CD14-positive monocyte (primary cell): ENCODE results near the gene ASTN1. TPM values are rescaled to one million over a fixed set of nuclear protein-coding genes. Genes with fewer than 3 reads are reported as not detected.

Source experiments
- DNase-seq, 3 donors: peaks; one replicate each; pipeline ENCODE4 v3.0.0-alpha.2; 2011 to 2022
- H2AFZ ChIP-seq: 2 replicates; pipeline ENCODE4 v1.6.0; 2012; ENCODE audit warnings: mild to moderate bottlenecking, low read depth, low read length, inconsistent platforms; ENCODE audit not compliant: insufficient read depth, poor library complexity, severe bottlenecking
- H3K27ac ChIP-seq, 2 donors: 1 replicate in 1 of 2; 2 replicates in 1 of 2; pipeline ENCODE4 v1.5.1; 2012 to 2013; ENCODE audit warnings: low read length in 2 of 2, control low read depth in 1 of 2, inconsistent platforms in 1 of 2, low read depth in 1 of 2, mild to moderate bottlenecking in 1 of 2
- H3K27me3 ChIP-seq, 2 donors: one replicate each; pipeline versions ENCODE4 v1.6.0 to v1.6.1; 2011 to 2013; ENCODE audit warnings: low read length in 2 of 2; ENCODE audit not compliant: control insufficient read depth in 2 of 2, insufficient read depth in 2 of 2
- H3K36me3 ChIP-seq, 2 donors: replicated peaks in 1 of 2; 1 replicate in 1 of 2; 2 replicates in 1 of 2; pipeline versions ENCODE4 v1.5.1 to v1.6.1; 2012 to 2013; ENCODE audit warnings: low read length in 2 of 2, control low read depth in 1 of 2, inconsistent platforms in 1 of 2, mild to moderate bottlenecking in 1 of 2; ENCODE audit not compliant: insufficient read depth in 2 of 2, control insufficient read depth in 1 of 2
- H3K4me1 ChIP-seq, 2 donors: 1 replicate in 1 of 2; 2 replicates in 1 of 2; pipeline versions ENCODE4 v1.5.1 to v1.6.1; 2012 to 2013; ENCODE audit warnings: low read length in 2 of 2, control low read depth in 1 of 2, inconsistent platforms in 1 of 2, mild to moderate bottlenecking in 1 of 2, moderate library complexity in 1 of 2; ENCODE audit not compliant: insufficient read depth in 2 of 2, control insufficient read depth in 1 of 2
- H3K4me2 ChIP-seq: replicated peaks from 2 replicates; pipeline ENCODE3; 2012; ENCODE audit warnings: low read length, moderate library complexity, mild to moderate bottlenecking; ENCODE audit not compliant: poor library complexity, severe bottlenecking; ENCODE audit errors: extremely low read depth
- H3K4me3 ChIP-seq, 3 experiments: fragments of 200-600 bp in 1 of 3; sonication (generic) in 1 of 3; replicated peaks in 1 of 3; 1 replicate in 2 of 3; 2 replicates in 1 of 3; pipeline ENCODE4 v1.5.1; 2011 to 2013; ENCODE audit warnings: low read length in 3 of 3, mild to moderate bottlenecking in 3 of 3, control low read depth in 2 of 3, low read depth in 2 of 3, inconsistent platforms in 1 of 3, moderate library complexity in 1 of 3
- H3K79me2 ChIP-seq: 2 replicates; pipeline ENCODE4 v1.6.0; 2012; ENCODE audit warnings: mild to moderate bottlenecking, control low read depth, inconsistent platforms, low read length, moderate library complexity; ENCODE audit not compliant: insufficient read depth
- H3K9ac ChIP-seq: 2 replicates; pipeline ENCODE4 v1.6.0; 2017; ENCODE audit warnings: low read length, mild to moderate bottlenecking; ENCODE audit not compliant: insufficient read depth, poor library complexity, severe bottlenecking
- H3K9me3 ChIP-seq, 2 donors: replicated peaks in 1 of 2; 1 replicate in 1 of 2; 2 replicates in 1 of 2; pipeline versions ENCODE4 v1.5.1 to v1.6.1; 2012 to 2013; ENCODE audit warnings: low read length in 2 of 2, control low read depth in 1 of 2; ENCODE audit not compliant: control insufficient read depth in 1 of 2, insufficient read depth in 1 of 2
- H4K20me1 ChIP-seq: 2 replicates; pipeline ENCODE4 v1.6.0; 2012; ENCODE audit warnings: mild to moderate bottlenecking, low read length, control low read depth, moderate library complexity; ENCODE audit not compliant: insufficient read depth
- H3K27ac Mint-ChIP-seq, 7 donors: one replicate each; pipeline ENCODE4 v1.8.0; 2020; ENCODE audit warnings: mild to moderate bottlenecking in 7 of 7, mixed read lengths in 7 of 7, moderate library complexity in 6 of 7, inconsistent platforms in 2 of 7
- H3K27me3 Mint-ChIP-seq, 3 donors: one replicate each; pipeline ENCODE4 v1.8.0; 2021 to 2022; ENCODE audit warnings: low read depth in 3 of 3, mild to moderate bottlenecking in 3 of 3, mixed read lengths in 3 of 3, moderate library complexity in 3 of 3, inconsistent platforms in 1 of 3
- H3K36me3 Mint-ChIP-seq, 2 donors: one replicate each; pipeline ENCODE4 v1.8.0; 2020; ENCODE audit warnings: mixed read lengths in 2 of 2, inconsistent platforms in 1 of 2, mild to moderate bottlenecking in 1 of 2
- H3K4me1 Mint-ChIP-seq: one replicate; pipeline ENCODE4 v1.8.0; 2020; ENCODE audit warnings: mild to moderate bottlenecking, mixed read lengths
- H3K4me3 Mint-ChIP-seq, 2 donors: one replicate each; pipeline ENCODE4 v1.8.0; 2020; ENCODE audit warnings: mild to moderate bottlenecking in 2 of 2, mixed read lengths in 2 of 2, moderate library complexity in 1 of 2
- H3K9me3 Mint-ChIP-seq, 7 donors: one replicate each; pipeline ENCODE4 v1.8.0; 2020 to 2022; ENCODE audit warnings: mixed read lengths in 7 of 7, mild to moderate bottlenecking in 6 of 7, moderate library complexity in 6 of 7, inconsistent platforms in 2 of 7
- WGBS: methylation state at CpG from one replicate; pipeline ENCODE4 v1.1.5; 2013; ENCODE audit warnings: missing lambda C conversion rate; ENCODE audit not compliant: insufficient coverage; 5-methylcytosine and 5-hydroxymethylcytosine counted together
- intact Hi-C, 2 donors: fragments of 100-400 bp; cut with micrococcal nuclease; formaldehyde crosslinking; loops; one replicate each; pipeline versions ENCODE4 v1.15.0 to v1.15.1; 2023
- polyA plus RNA-seq, 3 donors: library from polyadenylated mRNA; depleted of rRNA in 1 of 3; unstranded in 2 of 3; stranded (reverse) in 1 of 3; fragments of 300-500 nt in 2 of 3; fragments of >200 nt in 1 of 3; fragmentation: Illumina TruSeq in 2 of 3; gene quantifications; 1 replicate in 2 of 3; 2 replicates in 1 of 3; pipeline ENCODE4 v1.2.3, GENCODE V29; 2012 to 2021
- TF ChIP-seq, protein P1 (sequence below): fragments of 200-600 bp; IDR thresholded peaks from one replicate; pipeline ENCODE4 v1.8.0; 2022; ENCODE audit warnings: antibody characterized with exemption, mild to moderate bottlenecking

The ASTN1 gene
- polyA plus RNA-seq, 3 donors = not detected

GRCh38 chr1:177208920-177209319 lies 44.4 kb upstream of the ASTN1 start:
- H3K4me1 Mint-ChIP-seq = no peaks in the 10 kb centered on the region
- Histone ChIP-seq H3K9me3 (no peaks in the 10 kb centered on the region), H3K79me2 (no peaks in the 10 kb centered on the region), H3K9ac (no peak overlapping the region), H4K20me1 (no peaks in the 10 kb centered on the region), H3K4me1 (no peaks in the 10 kb centered on the region), H3K4me3 (no peak overlapping the region), H3K27me3 (no peaks in the 10 kb centered on the region), H3K36me3 (no peaks in the 10 kb centered on the region), H3K27ac (no peak overlapping the region), H3K4me2 (no peak overlapping the region), H2AFZ (no peak overlapping the region)
- H3K27ac Mint-ChIP-seq = no peak overlapping the region
- 90% methylated on average over 2 of the region's 4 CpGs for WGBS
- H3K4me3 Mint-ChIP-seq = no peak overlapping the region
- peaks cover 0 to 10% (median 4%) of the 10 kb centered on the region in 7 donors for H3K9me3 Mint-ChIP-seq
- no peaks in the 10 kb centered on the region for H3K36me3 Mint-ChIP-seq
- H3K27me3 Mint-ChIP-seq = peaks cover 0 to 2% (median 0%) of the 10 kb centered on the region in 3 donors
- DNase-seq = no peak
- TF ChIP-seq, protein P1, sequence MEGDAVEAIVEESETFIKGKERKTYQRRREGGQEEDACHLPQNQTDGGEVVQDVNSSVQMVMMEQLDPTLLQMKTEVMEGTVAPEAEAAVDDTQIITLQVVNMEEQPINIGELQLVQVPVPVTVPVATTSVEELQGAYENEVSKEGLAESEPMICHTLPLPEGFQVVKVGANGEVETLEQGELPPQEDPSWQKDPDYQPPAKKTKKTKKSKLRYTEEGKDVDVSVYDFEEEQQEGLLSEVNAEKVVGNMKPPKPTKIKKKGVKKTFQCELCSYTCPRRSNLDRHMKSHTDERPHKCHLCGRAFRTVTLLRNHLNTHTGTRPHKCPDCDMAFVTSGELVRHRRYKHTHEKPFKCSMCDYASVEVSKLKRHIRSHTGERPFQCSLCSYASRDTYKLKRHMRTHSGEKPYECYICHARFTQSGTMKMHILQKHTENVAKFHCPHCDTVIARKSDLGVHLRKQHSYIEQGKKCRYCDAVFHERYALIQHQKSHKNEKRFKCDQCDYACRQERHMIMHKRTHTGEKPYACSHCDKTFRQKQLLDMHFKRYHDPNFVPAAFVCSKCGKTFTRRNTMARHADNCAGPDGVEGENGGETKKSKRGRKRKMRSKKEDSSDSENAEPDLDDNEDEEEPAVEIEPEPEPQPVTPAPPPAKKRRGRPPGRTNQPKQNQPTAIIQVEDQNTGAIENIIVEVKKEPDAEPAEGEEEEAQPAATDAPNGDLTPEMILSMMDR = no peak
- intact Hi-C loops = no loop called here

- no peaks in the 10 kb centered on the region for H3K27me3 ChIP-seq
- H3K27ac Mint-ChIP-seq = no peak overlapping the region
- no peak overlapping the region for H3K4me3 ChIP-seq
- H3K4me2 ChIP-seq = no peak overlapping the region
- H4K20me1 ChIP-seq = no peaks in the 10 kb centered on the region
- H3K9me3 Mint-ChIP-seq = peaks cover 0 to 9% (median 5%) of the 10 kb centered on the region in 7 donors
- DNase-seq = no peak
- H3K36me3 ChIP-seq = no peaks in the 10 kb centered on the region
- no peaks in the 10 kb centered on the region for H3K4me1 ChIP-seq
- H3K9me3 ChIP-seq = no peaks in the 10 kb centered on the region
- H3K27ac ChIP-seq = no peak overlapping the region
- no peaks in the 10 kb centered on the region for H3K4me1 Mint-ChIP-seq
- H3K27me3 Mint-ChIP-seq = peaks cover 0 to 2% (median 0%) of the 10 kb centered on the region in 3 donors
- TF ChIP-seq, protein P1 = no peak
- H3K9ac ChIP-seq = no peak overlapping the region
- H3K4me3 Mint-ChIP-seq = no peak overlapping the region
- intact Hi-C loops = no loop called here
- no peaks in the 10 kb centered on the region for H3K36me3 Mint-ChIP-seq
- H2AFZ ChIP-seq = no peak overlapping the region
- H3K79me2 ChIP-seq = no peaks in the 10 kb centered on the region
Measured at GRCh38 chr1:177206831-177207355, 42.4 kb upstream of the ASTN1 start.
